22Rv1 (cell line): ENCODE results near the gene FRMD1.

ENCODE experiments used
- ZFX ChIP-seq: fragments of 450-650 bp; IDR thresholded peaks from 2 replicates; pipeline ENCODE4 v1.6.1; 2017; ENCODE audit warnings: antibody characterized with exemption, borderline replicate concordance
- TF ChIP-seq, protein P1 (sequence below): fragments of 450-650 bp; IDR thresholded peaks from 2 replicates; pipeline ENCODE4 v1.5.1; 2017; ENCODE audit warnings: mild to moderate bottlenecking

DNA sequence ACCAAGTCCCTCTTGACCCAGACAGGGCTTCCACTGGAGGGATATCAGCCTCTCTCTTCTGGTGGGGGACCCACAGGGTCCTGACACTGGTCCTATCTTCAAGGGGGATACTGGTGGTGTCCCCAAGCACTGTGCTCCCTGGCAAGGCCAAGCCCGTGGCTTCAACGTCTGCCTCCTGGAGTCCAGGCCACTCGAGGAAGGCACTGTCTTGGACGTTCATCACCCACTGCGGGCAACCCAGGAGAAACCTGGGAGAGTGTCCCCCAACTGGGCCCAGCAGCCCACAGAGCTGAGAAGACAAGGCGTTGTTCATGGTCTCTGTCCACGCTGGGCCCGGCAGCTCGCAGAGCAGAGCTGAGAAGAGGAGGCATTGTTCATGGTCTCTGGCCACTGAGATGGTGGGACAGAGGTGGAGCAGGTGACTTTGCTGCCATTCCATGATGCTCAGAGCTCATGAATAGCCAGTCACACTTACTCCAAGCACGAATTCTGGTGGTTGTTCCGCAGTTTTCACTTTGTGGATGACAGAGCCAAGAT lies 37.5 kb upstream of the FRMD1 start:
- TF ChIP-seq, protein P1, sequence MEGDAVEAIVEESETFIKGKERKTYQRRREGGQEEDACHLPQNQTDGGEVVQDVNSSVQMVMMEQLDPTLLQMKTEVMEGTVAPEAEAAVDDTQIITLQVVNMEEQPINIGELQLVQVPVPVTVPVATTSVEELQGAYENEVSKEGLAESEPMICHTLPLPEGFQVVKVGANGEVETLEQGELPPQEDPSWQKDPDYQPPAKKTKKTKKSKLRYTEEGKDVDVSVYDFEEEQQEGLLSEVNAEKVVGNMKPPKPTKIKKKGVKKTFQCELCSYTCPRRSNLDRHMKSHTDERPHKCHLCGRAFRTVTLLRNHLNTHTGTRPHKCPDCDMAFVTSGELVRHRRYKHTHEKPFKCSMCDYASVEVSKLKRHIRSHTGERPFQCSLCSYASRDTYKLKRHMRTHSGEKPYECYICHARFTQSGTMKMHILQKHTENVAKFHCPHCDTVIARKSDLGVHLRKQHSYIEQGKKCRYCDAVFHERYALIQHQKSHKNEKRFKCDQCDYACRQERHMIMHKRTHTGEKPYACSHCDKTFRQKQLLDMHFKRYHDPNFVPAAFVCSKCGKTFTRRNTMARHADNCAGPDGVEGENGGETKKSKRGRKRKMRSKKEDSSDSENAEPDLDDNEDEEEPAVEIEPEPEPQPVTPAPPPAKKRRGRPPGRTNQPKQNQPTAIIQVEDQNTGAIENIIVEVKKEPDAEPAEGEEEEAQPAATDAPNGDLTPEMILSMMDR = no peak
- TF ChIP-seq ZFX = no peak
